MM.1S (cell line): ENCODE measurements around the gene KCNJ5.

Experiments
- DNase-seq: peaks from one replicate; pipeline ENCODE4 v3.0.0-alpha.2; 2015
- H2AFZ ChIP-seq: fragments of 300-600 bp; sonication (generic); 2 replicates; pipeline ENCODE4 v1.6.0; 2016; ENCODE audit warnings: antibody characterized with exemption, low read length
- H3F3A ChIP-seq: fragments of 300-600 bp; sonication (generic); 2 replicates; pipeline ENCODE4 v1.6.1; 2016; ENCODE audit warnings: mild to moderate bottlenecking, antibody characterized with exemption, low read length, moderate library complexity, mixed read lengths; ENCODE audit not compliant: insufficient read depth
- H3K27ac ChIP-seq: fragments of 300-600 bp; sonication (generic); 2 replicates; pipeline ENCODE4 v1.5.1; 2016; ENCODE audit warnings: mild to moderate bottlenecking, low read length
- H3K27me3 ChIP-seq: fragments of 300-600 bp; sonication (generic); replicated peaks from 2 replicates; pipeline ENCODE4 v1.6.0; 2016; ENCODE audit warnings: low read length; ENCODE audit not compliant: insufficient read depth
- H3K36me3 ChIP-seq: fragments of 300-600 bp; sonication (generic); replicated peaks from 2 replicates; pipeline ENCODE4 v1.6.1; 2016; ENCODE audit warnings: mild to moderate bottlenecking, low read length, mixed read lengths; ENCODE audit not compliant: insufficient read depth
- H3K4me1 ChIP-seq: fragments of 300-600 bp; sonication (generic); 2 replicates; pipeline ENCODE4 v1.6.1; 2016; ENCODE audit warnings: low read length, mixed read lengths
- H3K4me2 ChIP-seq: fragments of 300-600 bp; sonication (generic); 2 replicates; pipeline ENCODE4 v1.6.0; 2016; ENCODE audit warnings: low read depth, low read length
- H3K4me3 ChIP-seq: fragments of 300-600 bp; sonication (generic); 2 replicates; pipeline ENCODE4 v1.5.1; 2016; ENCODE audit warnings: low read length, mixed read lengths
- H3K79me2 ChIP-seq: fragments of 300-600 bp; sonication (generic); 2 replicates; pipeline ENCODE4 v1.6.1; 2016; ENCODE audit warnings: mixed run types, low read length, mixed read lengths
- H3K9ac ChIP-seq: fragments of 300-600 bp; sonication (generic); 2 replicates; pipeline ENCODE4 v1.6.1; 2016; ENCODE audit warnings: low read length, mixed read lengths
- H3K9me2 ChIP-seq: fragments of 300-600 bp; sonication (generic); replicated peaks from 2 replicates; pipeline ENCODE4 v1.6.1; 2016; ENCODE audit warnings: mild to moderate bottlenecking, low read length, mixed read lengths; ENCODE audit not compliant: insufficient read depth
- H3K9me3 ChIP-seq: fragments of 300-600 bp; sonication (generic); replicated peaks from 2 replicates; pipeline ENCODE4 v1.6.1; 2016; ENCODE audit warnings: mild to moderate bottlenecking, low read length, mixed read lengths; ENCODE audit not compliant: insufficient read depth
- H4K20me1 ChIP-seq: fragments of 300-600 bp; sonication (generic); 2 replicates; pipeline ENCODE4 v1.6.1; 2016; ENCODE audit warnings: mild to moderate bottlenecking, low read length, moderate library complexity, mixed read lengths; ENCODE audit not compliant: insufficient read depth
- EZH2 ChIP-seq: fragments of 300-600 bp; sonication (generic); optimal IDR thresholded peaks from 2 replicates; pipeline ENCODE3; 2017; ENCODE audit warnings: low read depth, mild to moderate bottlenecking, antibody characterized with exemption, low read length, mixed read lengths
- EZH2phosphoT487 ChIP-seq: fragments of 300-600 bp; sonication (generic); IDR thresholded peaks from 2 replicates; pipeline ENCODE4 v1.6.1; 2018; ENCODE audit warnings: antibody characterized with exemption, low read length
- TF ChIP-seq, protein P1 (sequence below): fragments of 300-600 bp; sonication (generic); IDR thresholded peaks from 2 replicates; pipeline ENCODE4 v1.5.1; 2016; ENCODE audit warnings: antibody characterized with exemption, low read length, mixed read lengths

The KCNJ5 gene

DNA sequence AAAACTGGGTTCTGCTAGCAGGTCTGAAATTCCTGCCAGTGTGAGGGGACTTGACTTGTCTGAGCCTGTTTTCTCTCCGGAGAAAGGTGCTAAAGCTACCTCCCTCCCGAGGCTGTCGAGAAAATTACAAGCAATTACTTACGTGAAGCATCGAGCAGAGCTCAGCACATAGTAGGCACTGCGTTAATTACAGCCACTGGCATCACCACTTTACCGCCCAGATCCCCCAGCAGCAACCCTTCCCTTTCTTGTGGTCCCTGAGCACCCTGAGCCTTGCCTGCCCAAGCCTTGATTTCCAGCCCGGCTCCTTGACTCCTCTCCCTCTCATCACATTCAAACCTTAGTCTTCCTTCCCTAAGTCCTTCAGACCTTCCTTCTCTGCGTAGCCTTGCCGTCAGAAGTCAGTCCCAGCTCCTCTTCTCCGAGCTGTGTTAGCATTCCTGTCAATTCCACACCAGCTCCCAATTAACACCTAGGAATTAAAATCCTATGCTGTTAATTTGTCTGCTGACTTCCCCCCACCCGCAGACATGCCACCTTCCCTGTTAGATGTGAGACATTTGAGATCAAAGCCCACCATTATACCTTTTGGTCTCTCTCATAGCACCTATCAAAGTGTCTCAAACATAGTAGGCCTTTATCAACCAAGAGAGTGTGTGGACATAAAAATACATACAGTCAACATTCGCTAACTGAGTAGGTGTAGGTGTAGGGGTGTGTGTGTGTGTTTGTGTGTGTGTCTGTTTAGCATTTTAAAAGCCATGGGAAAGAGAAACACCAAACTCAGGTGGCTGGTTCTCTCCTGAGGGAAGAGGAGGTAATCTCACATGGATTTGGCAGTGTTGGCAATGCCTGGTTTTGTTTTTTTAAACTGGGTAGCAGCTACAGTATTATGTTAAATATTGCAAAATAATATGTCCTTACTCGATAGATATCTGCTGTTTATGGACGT lies 2.8 kb upstream of the KCNJ5 start:
- no peak for DNase-seq
- Histone ChIP-seq H3K4me3 (no peak overlapping the region), H3K9me3 (no peaks in the 10 kb centered on the region), H2AFZ (no peak overlapping the region), H3K4me1 (peaks cover 14% of the 10 kb centered on the region), H3K79me2 (no peaks in the 10 kb centered on the region), H3K36me3 (no peaks in the 10 kb centered on the region), H3K27me3 (no peaks in the 10 kb centered on the region), H3K4me2 (no peak overlapping the region), H3K9ac (no peak overlapping the region), H4K20me1 (no peaks in the 10 kb centered on the region), H3K27ac (no peak overlapping the region), H3K9me2 (no peaks in the 10 kb centered on the region), H3F3A (no peaks in the 10 kb centered on the region)
- TF ChIP-seq EZH2phosphoT487: no peak
- TF ChIP-seq, protein P1, sequence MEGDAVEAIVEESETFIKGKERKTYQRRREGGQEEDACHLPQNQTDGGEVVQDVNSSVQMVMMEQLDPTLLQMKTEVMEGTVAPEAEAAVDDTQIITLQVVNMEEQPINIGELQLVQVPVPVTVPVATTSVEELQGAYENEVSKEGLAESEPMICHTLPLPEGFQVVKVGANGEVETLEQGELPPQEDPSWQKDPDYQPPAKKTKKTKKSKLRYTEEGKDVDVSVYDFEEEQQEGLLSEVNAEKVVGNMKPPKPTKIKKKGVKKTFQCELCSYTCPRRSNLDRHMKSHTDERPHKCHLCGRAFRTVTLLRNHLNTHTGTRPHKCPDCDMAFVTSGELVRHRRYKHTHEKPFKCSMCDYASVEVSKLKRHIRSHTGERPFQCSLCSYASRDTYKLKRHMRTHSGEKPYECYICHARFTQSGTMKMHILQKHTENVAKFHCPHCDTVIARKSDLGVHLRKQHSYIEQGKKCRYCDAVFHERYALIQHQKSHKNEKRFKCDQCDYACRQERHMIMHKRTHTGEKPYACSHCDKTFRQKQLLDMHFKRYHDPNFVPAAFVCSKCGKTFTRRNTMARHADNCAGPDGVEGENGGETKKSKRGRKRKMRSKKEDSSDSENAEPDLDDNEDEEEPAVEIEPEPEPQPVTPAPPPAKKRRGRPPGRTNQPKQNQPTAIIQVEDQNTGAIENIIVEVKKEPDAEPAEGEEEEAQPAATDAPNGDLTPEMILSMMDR: no peak
- TF ChIP-seq EZH2: no peak

DNA sequence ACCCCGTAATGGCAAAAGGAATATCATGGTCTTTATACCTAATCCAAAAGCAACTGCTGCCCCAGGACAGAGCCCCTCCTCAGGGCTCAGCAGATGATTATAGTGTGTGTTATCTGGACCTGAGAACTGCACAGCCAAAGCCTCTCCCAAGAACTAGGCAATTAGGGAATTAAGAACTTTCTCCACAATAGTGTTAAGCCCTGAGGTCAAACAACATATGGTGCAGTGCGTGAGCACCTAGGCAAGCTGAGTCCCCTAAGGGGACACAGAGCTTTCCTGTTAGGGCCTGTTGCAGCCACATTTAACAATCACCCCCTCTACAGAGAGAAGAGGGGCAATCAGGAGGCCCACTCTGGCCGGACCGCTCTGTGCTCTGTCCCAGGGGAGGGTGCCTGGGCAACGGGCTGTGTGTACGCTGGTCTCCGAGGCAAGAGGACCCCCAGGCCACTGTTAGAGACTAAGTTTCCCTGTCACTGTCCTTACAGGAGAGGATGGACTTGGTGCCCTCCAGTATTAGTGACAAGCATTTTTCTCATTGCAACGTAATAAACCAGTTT lies 1.4 kb upstream of the KCNJ5 start:
- Histone ChIP-seq H3K36me3 (no peaks in the 10 kb centered on the region), H2AFZ (no peak overlapping the region), H3K9me2 (no peaks in the 10 kb centered on the region), H3K27ac (no peak overlapping the region), H3K79me2 (no peaks in the 10 kb centered on the region), H3K9ac (no peak overlapping the region), H3K4me2 (no peak overlapping the region), H4K20me1 (no peaks in the 10 kb centered on the region), H3K27me3 (no peaks in the 10 kb centered on the region), H3K4me1 (peaks cover 27% of the 10 kb centered on the region), H3K9me3 (no peaks in the 10 kb centered on the region), H3F3A (peaks cover 8% of the 10 kb centered on the region; the same call in 1 of the 2 replicates), H3K4me3 (no peak overlapping the region)
- no peak for DNase-seq
- TF ChIP-seq, protein P1: no peak
- no peak for TF ChIP-seq EZH2

DNA sequence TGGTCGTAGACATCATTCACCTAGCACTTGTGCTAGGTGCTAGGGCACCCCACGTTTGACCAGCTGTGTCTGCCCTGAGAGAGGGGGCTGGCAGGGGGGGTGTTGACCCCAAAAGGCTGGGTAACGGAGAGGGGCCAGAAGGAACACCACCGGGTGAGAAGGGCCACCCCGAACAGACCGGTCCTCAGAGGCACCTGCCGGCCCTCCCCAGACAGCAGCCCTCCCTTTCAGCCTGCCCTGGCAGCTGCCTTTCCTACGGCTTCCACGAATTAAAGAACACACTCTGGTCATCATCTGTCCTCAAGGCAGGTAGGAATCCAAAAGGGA lies 977 bp upstream of the KCNJ5 start:
- no peaks in the 10 kb centered on the region for H3K79me2 ChIP-seq
- no peaks in the 10 kb centered on the region for H3K36me3 ChIP-seq
- H4K20me1 ChIP-seq: no peaks in the 10 kb centered on the region
- no peak overlapping the region for H3K4me3 ChIP-seq
- DNase-seq: no peak
- H3F3A ChIP-seq: peaks cover 8% of the 10 kb centered on the region; the same call in 1 of the 2 replicates
- H2AFZ ChIP-seq: no peak overlapping the region
- H3K27ac ChIP-seq: no peak overlapping the region
- no peak for TF ChIP-seq EZH2
- no peak for TF ChIP-seq EZH2phosphoT487
- TF ChIP-seq, protein P1: no peak
- H3K27me3 ChIP-seq: no peaks in the 10 kb centered on the region
- H3K4me2 ChIP-seq: no peak overlapping the region
- no peaks in the 10 kb centered on the region for H3K9me2 ChIP-seq
- H3K9ac ChIP-seq: no peak overlapping the region
- H3K9me3 ChIP-seq: no peaks in the 10 kb centered on the region
- H3K4me1 ChIP-seq: peaks cover 30% of the 10 kb centered on the region
